H9 (cell line): ENCODE measurements around the gene PHF21B. TPM values are rescaled to one million over a fixed set of nuclear protein-coding genes. Genes with fewer than 3 reads are reported as not detected.
A peak's percentile ranks its signal among the peaks of the same experiment; 100 is the strongest.

ENCODE experiments used
- DNase-seq: peaks from one replicate; pipeline ENCODE4 v3.0.0-alpha.2; 2017
- H2AFZ ChIP-seq: one replicate; pipeline ENCODE4 v1.6.1; 2013; ENCODE audit warnings: mild to moderate bottlenecking, low read length, control low read depth, moderate library complexity
- H2AK5ac ChIP-seq: 2 replicates; pipeline ENCODE4 v1.6.1; 2013; ENCODE audit warnings: low read length, control low read depth, mixed read lengths; ENCODE audit not compliant: insufficient read length
- H2BK120ac ChIP-seq: one replicate; pipeline ENCODE4 v1.6.1; 2013; ENCODE audit warnings: low read depth, mild to moderate bottlenecking, low read length, control low read depth, inconsistent platforms; ENCODE audit not compliant: poor library complexity, severe bottlenecking
- H2BK12ac ChIP-seq: 2 replicates; pipeline ENCODE4 v1.6.1; 2013; ENCODE audit warnings: low read length, control low read depth, mixed read lengths, low read depth; ENCODE audit not compliant: insufficient read length
- H2BK15ac ChIP-seq: 2 replicates; pipeline ENCODE4 v1.6.1; 2013; ENCODE audit warnings: low read depth, low read length, control low read depth
- H2BK20ac ChIP-seq: one replicate; pipeline ENCODE4 v1.6.1; 2013; ENCODE audit warnings: low read depth, mild to moderate bottlenecking, low read length, control low read depth, inconsistent platforms; ENCODE audit not compliant: poor library complexity, severe bottlenecking
- H2BK5ac ChIP-seq: 2 replicates; pipeline ENCODE4 v1.6.1; 2013; ENCODE audit warnings: low read length, control low read depth, mixed read lengths; ENCODE audit not compliant: insufficient read length
- H3K14ac ChIP-seq: 2 replicates; pipeline ENCODE4 v1.6.1; 2013; ENCODE audit warnings: low read length, control low read depth; ENCODE audit not compliant: insufficient read depth
- H3K18ac ChIP-seq: 2 replicates; pipeline ENCODE4 v1.6.1; 2013; ENCODE audit warnings: low read depth, mild to moderate bottlenecking, mixed read lengths, low read length, control low read depth; ENCODE audit not compliant: insufficient read length
- H3K23ac ChIP-seq: 2 replicates; pipeline ENCODE4 v1.6.1; 2013; ENCODE audit warnings: low read length, control low read depth, mixed read lengths, low read depth; ENCODE audit not compliant: insufficient read length
- H3K23me2 ChIP-seq: 2 replicates; pipeline ENCODE4 v1.6.1; 2013; ENCODE audit warnings: low read depth, mild to moderate bottlenecking, mixed read lengths, low read length, control low read depth; ENCODE audit not compliant: insufficient read length, poor library complexity, severe bottlenecking
- H3K27ac ChIP-seq: 2 replicates; pipeline ENCODE4 v1.5.1; 2013; ENCODE audit warnings: low read length, control low read depth, mixed read lengths, low read depth; ENCODE audit not compliant: insufficient read length
- H3K27me3 ChIP-seq: 2 replicates; pipeline ENCODE4 v1.6.1; 2013; ENCODE audit warnings: low read length, control low read depth, inconsistent platforms; ENCODE audit not compliant: insufficient read depth
- H3K4ac ChIP-seq: 2 replicates; pipeline ENCODE4 v1.6.1; 2013; ENCODE audit warnings: low read depth, mild to moderate bottlenecking, control low read depth, inconsistent platforms, low read length, moderate library complexity
- H3K4me1 ChIP-seq: 2 replicates; pipeline ENCODE4 v1.6.1; 2013; ENCODE audit warnings: low read length, control low read depth, inconsistent platforms; ENCODE audit not compliant: insufficient read depth
- H3K4me2 ChIP-seq: 2 replicates; pipeline ENCODE4 v1.6.1; 2013; ENCODE audit warnings: low read length, control low read depth, mixed read lengths; ENCODE audit not compliant: insufficient read length, insufficient read depth
- H3K56ac ChIP-seq: 2 replicates; pipeline ENCODE4 v1.6.1; 2013; ENCODE audit warnings: low read depth, mild to moderate bottlenecking, mixed read lengths, low read length, control low read depth; ENCODE audit not compliant: insufficient read length
- H3K79me1 ChIP-seq: 2 replicates; pipeline ENCODE4 v1.6.1; 2013; ENCODE audit warnings: low read depth, mild to moderate bottlenecking, moderate library complexity, low read length, control low read depth, inconsistent platforms; ENCODE audit not compliant: insufficient read depth, poor library complexity, severe bottlenecking
- H3K79me2 ChIP-seq: 2 replicates; pipeline ENCODE4 v1.6.1; 2013; ENCODE audit warnings: low read length, control low read depth, inconsistent platforms; ENCODE audit not compliant: insufficient read depth
- H3K9ac ChIP-seq: 2 replicates; pipeline ENCODE4 v1.6.1; 2013; ENCODE audit warnings: low read length, control low read depth, mixed read lengths; ENCODE audit not compliant: insufficient read length; ENCODE audit errors: extremely low read depth
- H3K9me3 ChIP-seq: one replicate; pipeline ENCODE4 v1.6.1; 2013; ENCODE audit warnings: low read depth, low read length, inconsistent platforms; ENCODE audit not compliant: control insufficient read depth
- H3T11ph ChIP-seq: one replicate; pipeline ENCODE4 v1.6.1; 2013; ENCODE audit warnings: mild to moderate bottlenecking, low read length, control low read depth, inconsistent platforms
- H4K20me1 ChIP-seq: one replicate; pipeline ENCODE4 v1.6.1; 2013; ENCODE audit not compliant: control insufficient read depth, insufficient read length, insufficient read depth
- H4K5ac ChIP-seq: 2 replicates; pipeline ENCODE4 v1.6.1; 2013; ENCODE audit warnings: low read depth, mild to moderate bottlenecking, mixed read lengths, low read length, control low read depth; ENCODE audit not compliant: insufficient read length
- H4K8ac ChIP-seq: replicated peaks from 2 replicates; pipeline ENCODE4 v1.6.1; 2013; ENCODE audit warnings: low read length, control low read depth, mixed read lengths, low read depth; ENCODE audit not compliant: insufficient read length
- H4K91ac ChIP-seq: 2 replicates; pipeline ENCODE4 v1.6.1; 2013; ENCODE audit warnings: low read depth, mild to moderate bottlenecking, moderate library complexity, mixed read lengths, low read length, control low read depth; ENCODE audit not compliant: insufficient read length
- H3K27ac Mint-ChIP-seq, 3 experiments: 2 replicates in 2 of 3; 3 replicates in 1 of 3; pipeline ENCODE4 v1.8.0; 2020 to 2021; ENCODE audit warnings: mixed read lengths in 3 of 3, mild to moderate bottlenecking in 1 of 3, moderate library complexity in 1 of 3
- H3K27me3 Mint-ChIP-seq: 2 replicates; pipeline ENCODE4 v1.8.0; 2021; ENCODE audit warnings: low read depth, mild to moderate bottlenecking, moderate library complexity, mixed read lengths
- H3K36me3 Mint-ChIP-seq, 3 experiments: 2 replicates in 2 of 3; 3 replicates in 1 of 3; pipeline ENCODE4 v1.8.0; 2020 to 2021; ENCODE audit warnings: low read depth in 3 of 3, mixed read lengths in 3 of 3; ENCODE audit not compliant: insufficient read depth in 1 of 3
- H3K4me1 Mint-ChIP-seq, 2 experiments: 2 replicates each; pipeline ENCODE4 v1.8.0; 2020; ENCODE audit warnings: mixed read lengths in 2 of 2
- H3K4me3 Mint-ChIP-seq, 2 experiments: 2 replicates in 1 of 2; 3 replicates in 1 of 2; pipeline ENCODE4 v1.8.0; 2020 to 2021; ENCODE audit warnings: mild to moderate bottlenecking in 2 of 2, mixed read lengths in 2 of 2, moderate library complexity in 1 of 2
- H3K9me3 Mint-ChIP-seq, 2 experiments: 2 replicates in 1 of 2; 3 replicates in 1 of 2; pipeline ENCODE4 v1.8.0; 2020; ENCODE audit warnings: mild to moderate bottlenecking in 2 of 2, mixed read lengths in 2 of 2, moderate library complexity in 1 of 2
- CTCF ChIP-seq: fragments of 200-600 bp; sonication (generic); conservative IDR thresholded peaks from 3 replicates; pipeline ENCODE4 v1.8.0; 2021; ENCODE audit warnings: antibody characterized with exemption, mild to moderate bottlenecking
- WGBS: extraction: QIAGEN DNeasy Blood & Tissue Kit; methylation state at CpG from one replicate; pipeline ENCODE4 v1.1.7; 2013; ENCODE audit warnings: missing lambda C conversion rate, low lambda C conversion rate, mixed read lengths; ENCODE audit not compliant: insufficient read length; ENCODE audit errors: extremely low coverage; 5-methylcytosine and 5-hydroxymethylcytosine counted together
- total RNA-seq: library from RNA; stranded (reverse); gene quantifications from 2 replicates; pipeline ENCODE4 v1.2.1, GENCODE V29; 2021

The PHF21B gene
- total RNA-seq, 1 experiment from 2014 or later: 60.3 TPM

- TF ChIP-seq CTCF: peak; percentile 21; the same call in 2 of the 3 replicates
- Histone ChIP-seq H3K23ac (no peak overlapping the region), H3K23me2 (no peaks in the 10 kb centered on the region), H3K27me3 (no peaks in the 10 kb centered on the region), H3K56ac (no peak overlapping the region), H4K20me1 (peaks cover 10% of the 10 kb centered on the region), H3K4ac (no peak overlapping the region), H4K8ac (no peak overlapping the region), H4K5ac (no peak overlapping the region), H2BK12ac (no peak overlapping the region), H3K9me3 (no peaks in the 10 kb centered on the region), H3K27ac (no peak overlapping the region), H2BK15ac (no peak overlapping the region), H3T11ph (no peak overlapping the region), H2AFZ (no peak overlapping the region), H3K14ac (no peak overlapping the region), H3K79me1 (peaks cover 4% of the 10 kb centered on the region), H4K91ac (no peak overlapping the region), H3K4me1 (no peaks in the 10 kb centered on the region), H2BK120ac (no peak overlapping the region), H3K9ac (no peak overlapping the region), H3K4me2 (no peak overlapping the region), H3K18ac (no peak overlapping the region), H2AK5ac (no peak overlapping the region), H3K79me2 (peaks cover 59% of the 10 kb centered on the region; the same call in 1 of the 2 replicates), H2BK20ac (no peak overlapping the region), H2BK5ac (no peak overlapping the region)
- no CpG with 5 or more reads among the region's 5 CpGs for WGBS
- Mint-ChIP-seq H3K9me3 (peaks cover 2 to 4% of the 10 kb centered on the region in 2 experiments; a peak in 4 of 5 replicates), H3K4me1 (peaks cover 3 to 10% of the 10 kb centered on the region in 2 experiments; a peak in 2 of 4 replicates), H3K27me3 (no peaks in the 10 kb centered on the region), H3K27ac (no peak overlapping the region), H3K36me3 (peaks cover 24 to 45% (median 33%) of the 10 kb centered on the region in 3 experiments), H3K4me3 (no peak overlapping the region)
- DNase-seq: no peak
These were observed 21.1 kb downstream of the PHF21B start for GRCh38 chr22:44988671-44989070.
